Left lung (tissue), 10 donors: Measurements from ENCODE around the gene RPL29. TPM values are rescaled to one million over a fixed set of nuclear protein-coding genes. Genes with fewer than 3 reads are reported as not detected.
"Not testable (repeated sequence)": the region's sequence is repeated elsewhere in the genome, so short reads cannot be mapped to it uniquely, and the experiment has no call there.

ENCODE experiments used
- ATAC-seq: fragments of 200-7000 bp; cut with Tn5 transposase; one replicate; pipeline ENCODE4 v1.9.1; 2020; ENCODE audit warnings: moderate library complexity
- DNase-seq, 4 donors: peaks; one replicate each; pipeline ENCODE4 v3.0.0-alpha.2; 2013 to 2020
- H3K27ac ChIP-seq, 2 donors: fragments of 200-600 bp; sonication (generic) in 1 of 2; one replicate each; pipeline versions ENCODE4 v1.5.0 to v1.8.0; 2020 to 2021
- H3K27me3 ChIP-seq, 2 donors: fragments of 200-600 bp; sonication (generic) in 1 of 2; one replicate each; pipeline versions ENCODE4 v1.5.0 to v1.8.0; 2020 to 2021
- H3K36me3 ChIP-seq, 2 donors: fragments of 200-600 bp; sonication (generic) in 1 of 2; one replicate each; pipeline versions ENCODE4 v1.5.0 to v1.8.0; 2020 to 2021
- H3K4me1 ChIP-seq, 2 donors: fragments of 200-600 bp; one replicate each; pipeline ENCODE4 v1.8.0; 2021
- H3K4me3 ChIP-seq, 2 donors: fragments of 200-600 bp; sonication (generic) in 1 of 2; one replicate each; pipeline versions ENCODE4 v1.5.0 to v1.8.0; 2020 to 2021; ENCODE audit warnings: mild to moderate bottlenecking in 1 of 2
- H3K9me3 ChIP-seq, 2 donors: fragments of 200-600 bp; sonication (generic) in 1 of 2; one replicate each; pipeline versions ENCODE4 v1.5.0 to v1.8.0; 2020 to 2021
- CTCF ChIP-seq, 2 donors: fragments of 200-600 bp; sonication (generic) in 1 of 2; IDR thresholded peaks; one replicate each; pipeline versions ENCODE4 v1.5.0 to v1.8.0; 2021; ENCODE audit warnings: antibody characterized with exemption in 2 of 2
- intact Hi-C, 2 donors: fragments of 100-400 bp; cut with DNase I; formaldehyde crosslinking; loops; one replicate each; pipeline versions ENCODE4 v1.11.2 to v1.14.2; 2022
- polyA plus RNA-seq, 6 donors: library from polyadenylated mRNA; unstranded; fragments of 120-200 nt; gene quantifications; one replicate each; pipeline ENCODE4 v1.2.1, GENCODE V29; 2013; ENCODE audit not compliant: insufficient read length in 6 of 6
- total RNA-seq, 2 donors: library from RNA; stranded (reverse); fragmentation: NEBNext Ultra II Directional; extraction: Animal tissue kit (Norgen Biotek cat#: 25700); gene quantifications; one replicate each; pipeline ENCODE4 v1.2.1, GENCODE V29; 2021
- donor health status: DM: no; HTN: yes; CAD: no.
- donor health status: DM: no; HTN: no; CAD: no.

Gene RPL29
- total and polyA plus RNA-seq, 8 donors: 854 to 2,169 (median 1,926) TPM

- DNase-seq (no peak), ATAC-seq (no peak)
- Histone ChIP-seq H3K4me3 (no peak overlapping the region), H3K27ac (no peak overlapping the region), H3K36me3 (no peaks in the 10 kb centered on the region), H3K9me3 (no peaks in the 10 kb centered on the region), H3K27me3 (no peaks in the 10 kb centered on the region), H3K4me1 (peaks cover 10 to 20% of the 10 kb centered on the region in 2 donors)
- intact Hi-C loops: no loop called here
- TF ChIP-seq CTCF (IDR thresholded peaks at IDR 0.05): no peak
Observed at GRCh38 chr3:52037291-52037690, 41.6 kb upstream of the RPL29 start.

- no peaks in the 10 kb centered on the region for H3K9me3 ChIP-seq
- TF ChIP-seq CTCF (IDR thresholded peaks at IDR 0.05): no peak
- no peaks in the 10 kb centered on the region for H3K36me3 ChIP-seq
- no peak overlapping the region for H3K4me3 ChIP-seq
- H3K27me3 ChIP-seq: no peaks in the 10 kb centered on the region
- no peak overlapping the region for H3K27ac ChIP-seq
- peaks cover 10 to 20% of the 10 kb centered on the region in 2 donors for H3K4me1 ChIP-seq
- ATAC-seq (no peak), DNase-seq (no peak)
- intact Hi-C loops: no loop called here
Observed at GRCh38 chr3:52036829-52037228, 41.1 kb upstream of the RPL29 start.

- Histone ChIP-seq H3K27ac (no peak overlapping the region), H3K9me3 (no peaks in the 10 kb centered on the region), H3K27me3 (no peaks in the 10 kb centered on the region), H3K36me3 (no peaks in the 10 kb centered on the region), H3K4me1 (peaks cover 10 to 20% of the 10 kb centered on the region in 2 donors), H3K4me3 (no peak overlapping the region)
- intact Hi-C loops: no loop called here
- DNase-seq (no peak), ATAC-seq (no peak)
- no peak for TF ChIP-seq CTCF (IDR thresholded peaks at IDR 0.05)
Observed at GRCh38 chr3:52036222-52036694, 40.6 kb upstream of the RPL29 start.

- Histone ChIP-seq H3K27ac (no peak overlapping the region), H3K4me1 (peaks cover 4% of the 10 kb centered on the region in 2 donors), H3K9me3 (no peaks in the 10 kb centered on the region), H3K27me3 (no peaks in the 10 kb centered on the region), H3K36me3 (no peaks in the 10 kb centered on the region), H3K4me3 (no peak overlapping the region)
- no peak for ATAC-seq
- TF ChIP-seq CTCF (IDR thresholded peaks at IDR 0.05): no peak
- DNase-seq: no peak
- intact Hi-C loops: no loop called here
Observed at GRCh38 chr3:52034651-52035050, 39.0 kb upstream of the RPL29 start.

- Histone ChIP-seq H3K9me3 (no peaks in the 10 kb centered on the region), H3K4me1 (no peaks in the 10 kb centered on the region), H3K4me3 (no peak overlapping the region), H3K27ac (no peak overlapping the region), H3K36me3 (no peaks in the 10 kb centered on the region), H3K27me3 (no peaks in the 10 kb centered on the region)
- ATAC-seq (no peak), DNase-seq (no peak)
- no peak for TF ChIP-seq CTCF (IDR thresholded peaks at IDR 0.05)
- intact Hi-C loops: no loop called here
Observed at GRCh38 chr3:52034212-52034611, 38.5 kb upstream of the RPL29 start.

GRCh38 chr3:52033748-52034147 is 38.1 kb upstream of the RPL29 start:
- H3K27ac ChIP-seq, H3K4me1 ChIP-seq, DNase-seq, H3K27me3 ChIP-seq, ATAC-seq, H3K9me3 ChIP-seq, intact Hi-C loops, H3K4me3 ChIP-seq, H3K36me3 ChIP-seq: not testable (repeated sequence)
